HG02970 (cell line): Measurements from ENCODE around the gene EPHB2.

Experiments used
- ATAC-seq: cut with Tn5 transposase; IDR thresholded peaks from one replicate; pipeline ENCODE4 v1.9.1; 2021; ENCODE audit warnings: mild to moderate bottlenecking, moderate library complexity, moderate number of reproducible peaks; ENCODE audit not compliant: unreplicated experiment, low FRiP score

Gene EPHB2

GRCh38 chr1:22717037-22717760, 6.6 kb downstream of the EPHB2 start:
- no peak for ATAC-seq

- no peak for ATAC-seq
Measured at GRCh38 chr1:22721122-22721873, 10.7 kb downstream of the EPHB2 start.

- ATAC-seq: no peak
Measured at GRCh38 chr1:22722901-22723550, 12.4 kb downstream of the EPHB2 start.

- no peak for ATAC-seq
Measured at GRCh38 chr1:22727873-22728272, 17.2 kb downstream of the EPHB2 start.

GRCh38 chr1:22728751-22729399, 18.2 kb downstream of the EPHB2 start:
- ATAC-seq: no peak

- no peak for ATAC-seq
Measured at GRCh38 chr1:22729400-22729773, 18.7 kb downstream of the EPHB2 start.

- no peak for ATAC-seq
Measured at GRCh38 chr1:22729912-22730311, 19.3 kb downstream of the EPHB2 start.

GRCh38 chr1:22731924-22732720, 21.5 kb downstream of the EPHB2 start:
- no peak for ATAC-seq

- no peak for ATAC-seq
Measured at GRCh38 chr1:22733643-22734042, 23.0 kb downstream of the EPHB2 start.

- ATAC-seq: no peak
Measured at GRCh38 chr1:22736501-22737080, 26.0 kb downstream of the EPHB2 start.

- ATAC-seq: no peak
Measured at GRCh38 chr1:22737374-22738068, 26.9 kb downstream of the EPHB2 start.

GRCh38 chr1:22738069-22738435, 27.4 kb downstream of the EPHB2 start:
- ATAC-seq: no peak

GRCh38 chr1:22738522-22738921, 27.9 kb downstream of the EPHB2 start:
- no peak for ATAC-seq

- ATAC-seq: no peak
Measured at GRCh38 chr1:22739648-22740385, 29.2 kb downstream of the EPHB2 start.

GRCh38 chr1:22741118-22741517, 30.5 kb downstream of the EPHB2 start:
- ATAC-seq: no peak

- ATAC-seq: no peak
Measured at GRCh38 chr1:22745669-22746585, 35.3 kb downstream of the EPHB2 start.

- ATAC-seq: no peak
Measured at GRCh38 chr1:22747021-22747734, 36.5 kb downstream of the EPHB2 start.
